GM23338 (cell line): ENCODE results near the gene GRIN2B. TPM values are rescaled to one million over a fixed set of nuclear protein-coding genes. Genes with fewer than 3 reads are reported as not detected.

Experiments
- ATAC-seq: fragments of 200-7000 bp; cut with Tn5 transposase; 3 replicates; pipeline ENCODE4 v1.9.1; 2020
- DNase-seq: peaks from one replicate; pipeline ENCODE4 v3.0.0-alpha.2; 2015; ENCODE audit warnings: low spot score
- H2AFZ ChIP-seq: fragments of 200-600 bp; sonication (generic); 2 replicates; pipeline ENCODE4 v1.8.0; 2016; ENCODE audit warnings: antibody characterized with exemption, mild to moderate bottlenecking, moderate library complexity
- H3F3A ChIP-seq: fragments of 200-600 bp; sonication (generic); replicated peaks from 2 replicates; pipeline ENCODE4 v1.8.0; 2017; ENCODE audit warnings: antibody characterized with exemption, mixed run types, low read depth
- H3K27ac ChIP-seq: fragments of 200-600 bp; sonication (generic); 2 replicates; pipeline ENCODE4 v1.6.1; 2016; ENCODE audit warnings: low read depth
- H3K27me3 ChIP-seq: fragments of 200-600 bp; sonication (generic); 2 replicates; pipeline ENCODE4 v1.8.0; 2016; ENCODE audit warnings: mild to moderate bottlenecking, mixed run types, moderate library complexity; ENCODE audit not compliant: insufficient read depth
- H3K36me3 ChIP-seq: fragments of 200-600 bp; sonication (generic); 2 replicates; pipeline ENCODE4 v1.8.0; 2016; ENCODE audit warnings: mild to moderate bottlenecking; ENCODE audit not compliant: insufficient read depth
- H3K4me1 ChIP-seq: fragments of 200-600 bp; sonication (generic); 2 replicates; pipeline ENCODE4 v1.8.0; 2016; ENCODE audit warnings: mild to moderate bottlenecking, moderate library complexity; ENCODE audit not compliant: insufficient read depth
- H3K4me2 ChIP-seq: fragments of 200-600 bp; sonication (generic); 2 replicates; pipeline ENCODE4 v1.7.1; 2017; ENCODE audit warnings: mixed run types
- H3K4me3 ChIP-seq: fragments of 200-600 bp; sonication (generic); 2 replicates; pipeline ENCODE4 v1.6.1; 2016; ENCODE audit warnings: mixed run types
- H3K79me2 ChIP-seq: fragments of 200-600 bp; sonication (generic); replicated peaks from 2 replicates; pipeline ENCODE4 v1.8.0; 2017; ENCODE audit warnings: mild to moderate bottlenecking; ENCODE audit not compliant: insufficient read depth
- H3K9me2 ChIP-seq: fragments of 200-600 bp; sonication (generic); 2 replicates; pipeline ENCODE4 v1.8.0; 2017; ENCODE audit not compliant: insufficient read depth
- H4K20me1 ChIP-seq: fragments of 200-600 bp; sonication (generic); replicated peaks from 2 replicates; pipeline ENCODE4 v1.8.0; 2017; ENCODE audit warnings: mild to moderate bottlenecking; ENCODE audit not compliant: insufficient read depth
- H3K27ac Mint-ChIP-seq: 2 replicates; pipeline ENCODE4 v1.8.0; 2020; ENCODE audit warnings: inconsistent platforms, mild to moderate bottlenecking, moderate library complexity, mixed read lengths
- H3K27me3 Mint-ChIP-seq: 3 replicates; pipeline ENCODE4 v1.8.0; 2022; ENCODE audit warnings: low read depth, mild to moderate bottlenecking, moderate library complexity, mixed read lengths, inconsistent platforms; ENCODE audit not compliant: insufficient read depth, poor library complexity
- H3K36me3 Mint-ChIP-seq: 3 replicates; pipeline ENCODE4 v1.8.0; 2021; ENCODE audit warnings: low read depth, mild to moderate bottlenecking, inconsistent platforms, moderate library complexity, mixed read lengths
- H3K4me1 Mint-ChIP-seq: 3 replicates; pipeline ENCODE4 v1.8.0; 2020; ENCODE audit warnings: mild to moderate bottlenecking, inconsistent platforms, mixed read lengths
- H3K4me3 Mint-ChIP-seq: 3 replicates; pipeline ENCODE4 v1.8.0; 2021; ENCODE audit warnings: moderate library complexity, mild to moderate bottlenecking, inconsistent platforms, mixed read lengths
- H3K9me3 Mint-ChIP-seq: 3 replicates; pipeline ENCODE4 v1.8.0; 2020; ENCODE audit warnings: moderate library complexity, mild to moderate bottlenecking, inconsistent platforms, mixed read lengths
- CREB1 ChIP-seq: fragments of 250-450 bp; sonication (Bioruptor Pico); IDR thresholded peaks from 2 replicates; pipeline ENCODE4 v1.5.0; 2020; ENCODE audit warnings: low read depth, mild to moderate bottlenecking, moderate library complexity
- JUNB ChIP-seq: IDR thresholded peaks from one replicate; pipeline ENCODE4 v1.6.1; 2016; ENCODE audit warnings: antibody characterized with exemption; ENCODE audit not compliant: unreplicated experiment
- POLR2AphosphoS5 ChIP-seq: IDR thresholded peaks from 2 replicates; pipeline ENCODE4 v1.6.1; 2016; ENCODE audit warnings: antibody characterized with exemption, low read depth
- ZNF114 ChIP-seq: fragments of 250-450 bp; sonication (Bioruptor Pico); IDR thresholded peaks from 2 replicates; pipeline ENCODE4 v1.5.0; 2020; ENCODE audit warnings: mild to moderate bottlenecking, moderate library complexity
- ZNF331 ChIP-seq: fragments of 250-450 bp; sonication (Bioruptor Pico); IDR thresholded peaks from 2 replicates; pipeline ENCODE4 v1.5.0; 2020; ENCODE audit warnings: low read depth, mild to moderate bottlenecking, moderate library complexity
- polyA plus RNA-seq: library from polyadenylated mRNA; unstranded; fragments of >200 nt; fragmentation: Nextera tagmentation; extraction: Ambion mirVana; gene quantifications from 2 replicates; pipeline ENCODE4 v1.2.1, GENCODE V29; 2016
- total RNA-seq: library from RNA; depleted of rRNA; stranded (reverse); fragments of >200 nt; shearing (Covaris generic); gene quantifications from 2 replicates; pipeline ENCODE4 v1.2.3, GENCODE V29; 2014
- TF ChIP-seq, protein P1 (sequence below): fragments of 250-450 bp; sonication (Bioruptor Pico); IDR thresholded peaks from 2 replicates; pipeline ENCODE4 v1.5.0; 2020; ENCODE audit warnings: mild to moderate bottlenecking, moderate library complexity
- TF ChIP-seq, protein P2 (sequence below): IDR thresholded peaks from 2 replicates; pipeline ENCODE4 v1.6.1; 2016; ENCODE audit warnings: antibody characterized with exemption

The GRIN2B gene
- total and polyA plus RNA-seq, 2 experiments from 2014 or later = 0.31 to 3.0 TPM

DNA sequence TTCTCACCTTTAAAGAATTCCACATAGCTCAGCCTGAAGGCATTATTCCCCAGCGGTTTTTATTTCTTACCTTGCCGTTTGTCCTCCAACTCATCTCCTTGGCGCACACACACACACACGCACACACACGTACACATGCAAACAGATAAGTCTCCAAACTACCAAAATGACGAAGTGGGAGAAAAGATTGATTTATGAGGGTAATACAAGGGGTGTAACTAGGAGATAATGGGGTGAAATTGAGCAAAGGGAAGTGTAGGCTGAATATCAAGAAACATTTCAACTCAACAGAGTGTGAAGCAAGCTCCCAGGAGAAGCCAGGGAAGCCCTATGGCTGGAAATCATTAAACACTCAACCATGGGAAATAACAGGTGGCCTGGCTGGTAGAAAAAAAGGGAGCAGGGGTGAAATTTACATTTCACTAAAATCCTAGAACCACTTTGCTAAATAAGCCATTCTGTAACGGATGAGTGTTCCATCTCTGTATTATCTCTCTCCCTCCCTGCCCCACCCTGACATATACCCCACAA, 41.0 kb downstream of the GRIN2B start:
- Mint-ChIP-seq H3K4me1 (peaks cover 32% of the 10 kb centered on the region), H3K27ac (no peak overlapping the region)

More for the DNA sequence above, 41.0 kb downstream of the GRIN2B start:
- Histone ChIP-seq H3K79me2 (no peaks in the 10 kb centered on the region), H3K4me1 (peaks cover 31% of the 10 kb centered on the region), H3K4me2 (peak overlapping the region; percentile 64), H4K20me1 (no peaks in the 10 kb centered on the region), H3F3A (no peaks in the 10 kb centered on the region), H3K9me2 (no peaks in the 10 kb centered on the region), H3K27ac (no peak overlapping the region), H3K36me3 (0 out of 2 replicates have a peak, but pooled peaks cover 5% of the 10 kb centered on the region), H2AFZ (no peak overlapping the region), H3K4me3 (no peak overlapping the region), H3K27me3 (no peaks in the 10 kb centered on the region)
- ATAC-seq (no peak), DNase-seq (peak; percentile 14)
- Mint-ChIP-seq H3K36me3 (peaks cover 5% of the 10 kb centered on the region), H3K9me3 (peaks cover 13% of the 10 kb centered on the region; the same call in 2 of the 3 replicates), H3K4me3 (no peak overlapping the region), H3K27me3 (no peaks in the 10 kb centered on the region)
- TF ChIP-seq ZNF331 (CRISPR knock-in tag) (no peak), JUNB (no peak), CREB1 (no peak), ZNF114 (CRISPR knock-in tag) (no peak), POLR2AphosphoS5 (no peak)
- TF ChIP-seq, protein P1, sequence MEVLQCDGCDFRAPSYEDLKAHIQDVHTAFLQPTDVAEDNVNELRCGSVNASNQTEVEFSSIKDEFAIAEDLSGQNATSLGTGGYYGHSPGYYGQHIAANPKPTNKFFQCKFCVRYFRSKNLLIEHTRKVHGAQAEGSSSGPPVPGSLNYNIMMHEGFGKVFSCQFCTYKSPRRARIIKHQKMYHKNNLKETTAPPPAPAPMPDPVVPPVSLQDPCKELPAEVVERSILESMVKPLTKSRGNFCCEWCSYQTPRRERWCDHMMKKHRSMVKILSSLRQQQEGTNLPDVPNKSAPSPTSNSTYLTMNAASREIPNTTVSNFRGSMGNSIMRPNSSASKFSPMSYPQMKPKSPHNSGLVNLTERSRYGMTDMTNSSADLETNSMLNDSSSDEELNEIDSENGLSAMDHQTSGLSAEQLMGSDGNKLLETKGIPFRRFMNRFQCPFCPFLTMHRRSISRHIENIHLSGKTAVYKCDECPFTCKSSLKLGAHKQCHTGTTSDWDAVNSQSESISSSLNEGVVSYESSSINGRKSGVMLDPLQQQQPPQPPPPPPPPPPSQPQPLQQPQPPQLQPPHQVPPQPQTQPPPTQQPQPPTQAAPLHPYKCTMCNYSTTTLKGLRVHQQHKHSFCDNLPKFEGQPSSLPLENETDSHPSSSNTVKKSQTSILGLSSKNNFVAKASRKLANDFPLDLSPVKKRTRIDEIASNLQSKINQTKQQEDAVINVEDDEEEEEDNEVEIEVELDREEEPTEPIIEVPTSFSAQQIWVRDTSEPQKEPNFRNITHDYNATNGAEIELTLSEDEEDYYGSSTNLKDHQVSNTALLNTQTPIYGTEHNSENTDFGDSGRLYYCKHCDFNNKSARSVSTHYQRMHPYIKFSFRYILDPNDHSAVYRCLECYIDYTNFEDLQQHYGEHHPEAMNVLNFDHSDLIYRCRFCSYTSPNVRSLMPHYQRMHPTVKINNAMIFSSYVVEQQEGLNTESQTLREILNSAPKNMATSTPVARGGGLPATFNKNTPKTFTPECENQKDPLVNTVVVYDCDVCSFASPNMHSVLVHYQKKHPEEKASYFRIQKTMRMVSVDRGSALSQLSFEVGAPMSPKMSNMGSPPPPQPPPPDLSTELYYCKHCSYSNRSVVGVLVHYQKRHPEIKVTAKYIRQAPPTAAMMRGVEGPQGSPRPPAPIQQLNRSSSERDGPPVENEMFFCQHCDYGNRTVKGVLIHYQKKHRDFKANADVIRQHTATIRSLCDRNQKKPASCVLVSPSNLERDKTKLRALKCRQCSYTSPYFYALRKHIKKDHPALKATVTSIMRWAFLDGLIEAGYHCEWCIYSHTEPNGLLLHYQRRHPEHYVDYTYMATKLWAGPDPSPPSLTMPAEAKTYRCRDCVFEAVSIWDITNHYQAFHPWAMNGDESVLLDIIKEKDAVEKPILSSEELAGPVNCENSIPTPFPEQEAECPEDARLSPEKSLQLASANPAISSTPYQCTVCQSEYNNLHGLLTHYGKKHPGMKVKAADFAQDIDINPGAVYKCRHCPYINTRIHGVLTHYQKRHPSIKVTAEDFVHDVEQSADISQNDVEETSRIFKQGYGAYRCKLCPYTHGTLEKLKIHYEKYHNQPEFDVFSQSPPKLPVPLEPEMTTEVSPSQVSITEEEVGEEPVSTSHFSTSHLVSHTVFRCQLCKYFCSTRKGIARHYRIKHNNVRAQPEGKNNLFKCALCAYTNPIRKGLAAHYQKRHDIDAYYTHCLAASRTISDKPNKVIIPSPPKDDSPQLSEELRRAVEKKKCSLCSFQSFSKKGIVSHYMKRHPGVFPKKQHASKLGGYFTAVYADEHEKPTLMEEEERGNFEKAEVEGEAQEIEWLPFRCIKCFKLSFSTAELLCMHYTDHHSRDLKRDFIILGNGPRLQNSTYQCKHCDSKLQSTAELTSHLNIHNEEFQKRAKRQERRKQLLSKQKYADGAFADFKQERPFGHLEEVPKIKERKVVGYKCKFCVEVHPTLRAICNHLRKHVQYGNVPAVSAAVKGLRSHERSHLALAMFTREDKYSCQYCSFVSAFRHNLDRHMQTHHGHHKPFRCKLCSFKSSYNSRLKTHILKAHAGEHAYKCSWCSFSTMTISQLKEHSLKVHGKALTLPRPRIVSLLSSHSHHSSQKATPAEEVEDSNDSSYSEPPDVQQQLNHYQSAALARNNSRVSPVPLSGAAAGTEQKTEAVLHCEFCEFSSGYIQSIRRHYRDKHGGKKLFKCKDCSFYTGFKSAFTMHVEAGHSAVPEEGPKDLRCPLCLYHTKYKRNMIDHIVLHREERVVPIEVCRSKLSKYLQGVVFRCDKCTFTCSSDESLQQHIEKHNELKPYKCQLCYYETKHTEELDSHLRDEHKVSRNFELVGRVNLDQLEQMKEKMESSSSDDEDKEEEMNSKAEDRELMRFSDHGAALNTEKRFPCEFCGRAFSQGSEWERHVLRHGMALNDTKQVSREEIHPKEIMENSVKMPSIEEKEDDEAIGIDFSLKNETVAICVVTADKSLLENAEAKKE = no peak
- TF ChIP-seq, protein P2, sequence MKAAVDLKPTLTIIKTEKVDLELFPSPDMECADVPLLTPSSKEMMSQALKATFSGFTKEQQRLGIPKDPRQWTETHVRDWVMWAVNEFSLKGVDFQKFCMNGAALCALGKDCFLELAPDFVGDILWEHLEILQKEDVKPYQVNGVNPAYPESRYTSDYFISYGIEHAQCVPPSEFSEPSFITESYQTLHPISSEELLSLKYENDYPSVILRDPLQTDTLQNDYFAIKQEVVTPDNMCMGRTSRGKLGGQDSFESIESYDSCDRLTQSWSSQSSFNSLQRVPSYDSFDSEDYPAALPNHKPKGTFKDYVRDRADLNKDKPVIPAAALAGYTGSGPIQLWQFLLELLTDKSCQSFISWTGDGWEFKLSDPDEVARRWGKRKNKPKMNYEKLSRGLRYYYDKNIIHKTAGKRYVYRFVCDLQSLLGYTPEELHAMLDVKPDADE = no peak
